ENCODE measurements around the gene ZNF496. TPM values are rescaled to one million over a fixed set of nuclear protein-coding genes. Genes with fewer than 3 reads are reported as not detected.
"Not testable (repeated sequence)": the region's sequence is repeated elsewhere in the genome, so short reads cannot be mapped to it uniquely, and the experiment has no call there.

ZNF496 gene
- total and polyA plus RNA-seq, 9 donors = 19.3 to 53.8 (median 40.0) TPM

GRCh38 chr1:247375747-247376146 lies 44.1 kb upstream of the ZNF496 start:
- no peak overlapping the region for H3K4me3 ChIP-seq
- no peaks in the 10 kb centered on the region for H3K4me1 ChIP-seq (ENCODE audit: insufficient read depth)
- no peak overlapping the region for H3K27ac ChIP-seq
- DNase-seq = no peak
- WGBS, 3 donors = 81 to 89% (median 87%) methylated on average over 14 of the region's 14 CpGs
- TF ChIP-seq POLR2A (IDR thresholded peaks at IDR 0.05) (no peak), CTCF (IDR thresholded peaks at IDR 0.05) (no peak), EP300 (IDR thresholded peaks at IDR 0.05) (no peak)
- H3K36me3 ChIP-seq = no peaks in the 10 kb centered on the region
- no peaks in the 10 kb centered on the region for H3K27me3 ChIP-seq
- intact Hi-C loops (cut with DNase I) = no loop called here
- H3K9me3 ChIP-seq = no peaks in the 10 kb centered on the region

GRCh38 chr1:247374651-247375334 lies 43.1 kb upstream of the ZNF496 start:
- H3K36me3 ChIP-seq; H3K27ac ChIP-seq; H3K9me3 ChIP-seq; DNase-seq; H3K4me1 ChIP-seq (ENCODE audit: insufficient read depth); H3K27me3 ChIP-seq; H3K4me3 ChIP-seq: not testable (repeated sequence)
- 65 to 76% (median 69%) methylated on average over 8 of the region's 8 CpGs for WGBS, 3 donors
- intact Hi-C loops (cut with DNase I) = loop anchor here in 1 of 4 donors (5.0 kb wide), 1 partner anchor 42 kb away; the partner anchor contains the start of gene ZNF496

- H3K36me3 ChIP-seq = no peaks in the 10 kb centered on the region
- intact Hi-C loops (cut with DNase I) = loop anchor here in 1 of 4 donors (5.0 kb wide), 1 partner anchor 41 kb away; the partner anchor contains the start of gene ZNF496
- H3K4me1 ChIP-seq (ENCODE audit: insufficient read depth) = no peaks in the 10 kb centered on the region
- peak; percentile 24 to 64 (median 58) for DNase-seq
- peak in 2 of 3 donors; percentile 22 to 26 for TF ChIP-seq CTCF (IDR thresholded peaks at IDR 0.05)
- no peak for TF ChIP-seq EP300 (IDR thresholded peaks at IDR 0.05)
- TF ChIP-seq POLR2A (IDR thresholded peaks at IDR 0.05) = no peak
- no peaks in the 10 kb centered on the region for H3K9me3 ChIP-seq
- H3K27ac ChIP-seq = no peak overlapping the region
- H3K4me3 ChIP-seq = peak overlapping the region; percentile 36
- 16 to 18% (median 17%) methylated on average over 26 of the region's 26 CpGs for WGBS, 3 donors
- H3K27me3 ChIP-seq = no peaks in the 10 kb centered on the region
Observed at GRCh38 chr1:247373721-247374141, 42.1 kb upstream of the ZNF496 start.

- Histone ChIP-seq H3K27ac (no peak overlapping the region), H3K36me3 (no peaks in the 10 kb centered on the region)
- intact Hi-C loops (cut with DNase I) = loop anchor here in 1 of 4 donors (5.0 kb wide), 1 partner anchor 40 kb away; the partner anchor contains the start of gene ZNF496
Observed at GRCh38 chr1:247371801-247372259, 40.2 kb upstream of the ZNF496 start.

More at GRCh38 chr1:247371801-247372259, 40.2 kb upstream of the ZNF496 start:
- H3K4me1 ChIP-seq (ENCODE audit: insufficient read depth) = peaks cover 1% of the 10 kb centered on the region
- WGBS, 3 donors = 91% methylated on average over 16 of the region's 16 CpGs
- no peaks in the 10 kb centered on the region for H3K9me3 ChIP-seq
- no peak for TF ChIP-seq POLR2A (IDR thresholded peaks at IDR 0.05)
- TF ChIP-seq EP300 (IDR thresholded peaks at IDR 0.05) = no peak
- no peak for TF ChIP-seq CTCF (IDR thresholded peaks at IDR 0.05)
- DNase-seq = no peak
- H3K27me3 ChIP-seq = no peaks in the 10 kb centered on the region
- no peak overlapping the region for H3K4me3 ChIP-seq
